DOHH2 (cell line): Measurements from ENCODE around the gene CERS5.

Experiments used
- CTCF ChIP-seq: fragments of 200-600 bp; sonication (generic); IDR thresholded peaks from one replicate; pipeline ENCODE4 v1.5.1; 2014; ENCODE audit warnings: antibody characterized with exemption, mild to moderate bottlenecking, low read depth, low read length; ENCODE audit not compliant: poor library complexity, severe bottlenecking
- EZH2phosphoT487 ChIP-seq: fragments of 200-600 bp; sonication (generic); IDR thresholded peaks from 2 replicates; pipeline ENCODE4 v1.6.1; 2017; ENCODE audit warnings: borderline replicate concordance, mild to moderate bottlenecking, antibody characterized with exemption, low read length, moderate library complexity, mixed read lengths

GRCh38 chr12:50099302-50100008 is 67.7 kb downstream of the CERS5 start:
- TF ChIP-seq EZH2phosphoT487 (no peak), CTCF (no peak)
